Heart right ventricle (tissue), 16 donors: ENCODE measurements around the gene PAPSS1. TPM values are rescaled to one million over a fixed set of nuclear protein-coding genes. Genes with fewer than 3 reads are reported as not detected.

Experiments used
- ATAC-seq, 8 donors: fragments of 200-7000 bp; cut with Tn5 transposase; one replicate each; pipeline ENCODE4 v1.9.1; 2020; ENCODE audit warnings: mild to moderate bottlenecking in 8 of 8, moderate library complexity in 8 of 8, moderate number of reproducible peaks in 1 of 8
- DNase-seq, 2 donors: peaks; one replicate each; pipeline ENCODE4 v3.0.0-alpha.2; 2020
- H3K27ac ChIP-seq, 10 donors: fragments of 200-600 bp; sonication (generic) in 2 of 10; one replicate each; pipeline versions ENCODE4 v1.5.0 to v1.8.0; 2020 to 2022; ENCODE audit warnings: mild to moderate bottlenecking in 3 of 10
- H3K27me3 ChIP-seq, 7 donors: fragments of 200-600 bp; one replicate each; pipeline ENCODE4 v1.8.0; 2021 to 2022; ENCODE audit warnings: mild to moderate bottlenecking in 2 of 7
- H3K36me3 ChIP-seq, 9 donors: fragments of 200-600 bp; sonication (generic) in 1 of 9; one replicate each; pipeline versions ENCODE4 v1.5.0 to v1.8.0; 2020 to 2022; ENCODE audit warnings: mild to moderate bottlenecking in 2 of 9
- H3K4me1 ChIP-seq, 9 donors: fragments of 200-600 bp; sonication (generic) in 1 of 9; one replicate each; pipeline versions ENCODE4 v1.5.0 to v1.8.0; 2020 to 2022; ENCODE audit warnings: mild to moderate bottlenecking in 4 of 9
- H3K4me3 ChIP-seq, 10 donors: fragments of 200-600 bp; sonication (generic) in 2 of 10; one replicate each; pipeline versions ENCODE4 v1.5.0 to v1.8.0; 2020 to 2022; ENCODE audit warnings: mild to moderate bottlenecking in 7 of 10, moderate library complexity in 2 of 10
- H3K9me3 ChIP-seq, 11 donors: fragments of 200-600 bp in 10 of 11; sonication (generic) in 2 of 11; one replicate each; pipeline versions ENCODE4 v1.5.0 to v1.8.0; 2013 to 2022; ENCODE audit warnings: mild to moderate bottlenecking in 2 of 11, control low read depth in 1 of 11, moderate library complexity in 1 of 11
- CTCF ChIP-seq, 9 donors: fragments of 200-600 bp; sonication (generic) in 2 of 9; IDR thresholded peaks; one replicate each; pipeline versions ENCODE4 v1.5.0 to v1.8.0; 2021 to 2022; ENCODE audit warnings: antibody characterized with exemption in 9 of 9, mild to moderate bottlenecking in 5 of 9, moderate library complexity in 1 of 9
- WGBS, 2 donors: extraction: QIAGEN DNeasy Blood & Tissue Kit; methylation state at CpG; one replicate each; pipeline ENCODE4 v1.1.7; 2013; ENCODE audit warnings: inconsistent platforms in 1 of 2; 5-methylcytosine and 5-hydroxymethylcytosine counted together
- intact Hi-C, 10 donors: fragments of 100-400 bp; cut with DNase I; formaldehyde crosslinking; loops; one replicate each; pipeline versions ENCODE4 v1.11.1 to v1.14.2; 2022
- polyA plus RNA-seq, 2 donors: library from polyadenylated mRNA; stranded (reverse); fragments of 200-250 nt; gene quantifications; one replicate each; pipeline ENCODE4 v1.2.3, GENCODE V29; 2013
- total RNA-seq, 10 donors: library from RNA; stranded (reverse); fragmentation: NEBNext Ultra II Directional in 3 of 10; extraction: Animal tissue kit (Norgen Biotek cat#: 25700) in 3 of 10; gene quantifications; one replicate each; pipeline versions ENCODE4 v1.2.1 to v1.2.4, GENCODE V29; 2021 to 2023
- donor health status: Arrhythmogenic right ventricular cardiomyopathy.
- donor health status: ischemic (EF 13 %, LVEDD 7.1; RV severe dilation, severe dysfunction).
- donor health status: healthy with polysubstance abuse.
- donor health status: DM: no; HTN: yes; CAD: no.
- donor health status: DM: no; HTN: no; CAD: no.
- donor health status: ischemic (EF 25% LVEDD 6.9; RV normal size, moderate dysfunction).
- donor health status: ischemic (EF 25% LVEDD 5.7; RV mildly dilated, moderate dysfunction).
- donor health status: healthy.
- donor health status: DM: yes; HTN: yes; CAD: no.
- donor health status: Ischemic cardiomyopathy.
- donor health status: ischemic (EF 35%, LVEDD 5.7; RV mildly dilated, moderate dysfunction).
- donor health status: nonischemic (EF 11% LVEDD 7.7; RV severe dilation, severe dysfunction).
- donor health status: DM: yes; HTN: yes; CAD: no.
- donor health status: PGD.
- donor health status: ischemic (EF 29% LVEDD 5.4; RV normal size, mild dysfunction).
- donor health status: nonischemic (EF 23%, LVEDD 6.1; RV moderate dilation, normal function).

The PAPSS1 gene
- total and polyA plus RNA-seq, 12 donors, result 6.9 to 18.9 (median 10.7) TPM

- ATAC-seq, result no peak
- no peak overlapping the region for H3K27ac ChIP-seq
- H3K9me3 ChIP-seq, result peaks cover 0 to 69% (median 29%) of the 10 kb centered on the region in 11 donors
Observed at GRCh38 chr4:107589269-107589668, 130.8 kb downstream of the PAPSS1 start.

GRCh38 chr4:107586371-107586770, 133.7 kb downstream of the PAPSS1 start:
- 45 to 48% methylated on average over 4 of the region's 4 CpGs for WGBS, 2 donors
- TF ChIP-seq CTCF (IDR thresholded peaks at IDR 0.05), result no peak
- no peaks in the 10 kb centered on the region for H3K36me3 ChIP-seq
- ATAC-seq (no peak), DNase-seq (no peak)
- intact Hi-C loops, result no loop called here
- H3K4me3 ChIP-seq, result no peak overlapping the region
- H3K4me1 ChIP-seq, result no peaks in the 10 kb centered on the region
- H3K9me3 ChIP-seq, result peaks cover 0 to 69% (median 29%) of the 10 kb centered on the region in 11 donors
- no peaks in the 10 kb centered on the region for H3K27me3 ChIP-seq
- H3K27ac ChIP-seq, result no peak overlapping the region

More at GRCh38 chr4:107589269-107589668, 130.8 kb downstream of the PAPSS1 start:
- intact Hi-C loops, result no loop called here
- Histone ChIP-seq H3K27me3 (no peaks in the 10 kb centered on the region), H3K4me1 (no peaks in the 10 kb centered on the region), H3K36me3 (no peaks in the 10 kb centered on the region), H3K4me3 (no peak overlapping the region)
- TF ChIP-seq CTCF (IDR thresholded peaks at IDR 0.05), result no peak
- no peak for DNase-seq

GRCh38 chr4:107579099-107579498, 140.9 kb downstream of the PAPSS1 start:
- no peak for DNase-seq
- peaks cover 0 to 24% (median 0%) of the 10 kb centered on the region in 11 donors for H3K9me3 ChIP-seq
- H3K36me3 ChIP-seq, result no peaks in the 10 kb centered on the region
- no peaks in the 10 kb centered on the region for H3K4me1 ChIP-seq
- no peak for ATAC-seq
- no peak overlapping the region for H3K27ac ChIP-seq
- WGBS, 2 donors, result 87 to 91% methylated on average over 13 of the region's 13 CpGs
- H3K4me3 ChIP-seq, result no peak overlapping the region
- no peaks in the 10 kb centered on the region for H3K27me3 ChIP-seq
- no peak for TF ChIP-seq CTCF (IDR thresholded peaks at IDR 0.05)
- intact Hi-C loops, result no loop called here

GRCh38 chr4:107578321-107578720, 141.7 kb downstream of the PAPSS1 start:
- no peaks in the 10 kb centered on the region for H3K36me3 ChIP-seq
- H3K4me3 ChIP-seq, result no peak overlapping the region
- DNase-seq (no peak), ATAC-seq (no peak)
- WGBS, 2 donors, result 84 to 90% methylated on average over 2 of the region's 2 CpGs
- peaks cover 0 to 19% (median 0%) of the 10 kb centered on the region in 11 donors for H3K9me3 ChIP-seq
- H3K27ac ChIP-seq, result no peak overlapping the region
- no peaks in the 10 kb centered on the region for H3K4me1 ChIP-seq
- no peak for TF ChIP-seq CTCF (IDR thresholded peaks at IDR 0.05)
- H3K27me3 ChIP-seq, result no peaks in the 10 kb centered on the region
- intact Hi-C loops, result no loop called here
